MM.1S (cell line): ENCODE measurements around the gene ACTN1.

Experiments used
- CTCF ChIP-seq: fragments of 300-600 bp; sonication (generic); IDR thresholded peaks from 2 replicates; pipeline ENCODE4 v1.5.1; 2016; ENCODE audit warnings: antibody characterized with exemption, low read length, mixed read lengths
- EZH2 ChIP-seq: fragments of 300-600 bp; sonication (generic); optimal IDR thresholded peaks from 2 replicates; pipeline ENCODE3; 2017; ENCODE audit warnings: low read depth, mild to moderate bottlenecking, antibody characterized with exemption, low read length, mixed read lengths
- EZH2phosphoT487 ChIP-seq: fragments of 300-600 bp; sonication (generic); IDR thresholded peaks from 2 replicates; pipeline ENCODE4 v1.6.1; 2018; ENCODE audit warnings: antibody characterized with exemption, low read length

GRCh38 chr14:68981139-68981538 is 2.0 kb upstream of the ACTN1 start:
- no peak for TF ChIP-seq CTCF
- no peak for TF ChIP-seq EZH2phosphoT487
- TF ChIP-seq EZH2 = no peak
